Suprapubic skin (tissue), 4 donors: ENCODE data around the gene LGALS7.

ENCODE experiments used
- CTCF ChIP-seq, 2 donors: fragments of 200-600 bp in 1 of 2; fragments of 450-650 bp in 1 of 2; sonication (generic) in 1 of 2; IDR thresholded peaks; one replicate each; pipeline ENCODE4 v1.5.1; 2016 to 2019; ENCODE audit warnings: antibody characterized with exemption in 2 of 2, mild to moderate bottlenecking in 1 of 2, moderate library complexity in 1 of 2
- EP300 ChIP-seq: sonication (generic); formaldehyde crosslinking; IDR thresholded peaks from one replicate; pipeline ENCODE4 v1.6.1; 2017; ENCODE audit warnings: antibody characterized with exemption
- POLR2A ChIP-seq, 2 donors: fragments of 450-650 bp; IDR thresholded peaks; one replicate each; pipeline ENCODE4 v1.6.1; 2017; ENCODE audit warnings: antibody characterized with exemption in 2 of 2, mild to moderate bottlenecking in 2 of 2, moderate library complexity in 2 of 2
- POLR2AphosphoS5 ChIP-seq, 3 donors: sonication (generic); formaldehyde crosslinking; IDR thresholded peaks; one replicate each; pipeline ENCODE4 v1.6.1; 2017; ENCODE audit warnings: antibody characterized with exemption in 3 of 3

GRCh38 chr19:38774181-38774950, 1.0 kb upstream of the LGALS7 start:
- no peak for TF ChIP-seq POLR2A (IDR thresholded peaks at IDR 0.05)
- no peak for TF ChIP-seq CTCF (IDR thresholded peaks at IDR 0.05)
- no peak for TF ChIP-seq POLR2AphosphoS5 (IDR thresholded peaks at IDR 0.05)
- TF ChIP-seq EP300: no peak
